ENCODE measurements around the gene TTC17.
A peak's percentile ranks its signal among the peaks of the same experiment; 100 is the strongest.
"Not testable (repeated sequence)": the region's sequence is repeated elsewhere in the genome, so short reads cannot be mapped to it uniquely, and the experiment has no call there.

The TTC17 gene

DNA sequence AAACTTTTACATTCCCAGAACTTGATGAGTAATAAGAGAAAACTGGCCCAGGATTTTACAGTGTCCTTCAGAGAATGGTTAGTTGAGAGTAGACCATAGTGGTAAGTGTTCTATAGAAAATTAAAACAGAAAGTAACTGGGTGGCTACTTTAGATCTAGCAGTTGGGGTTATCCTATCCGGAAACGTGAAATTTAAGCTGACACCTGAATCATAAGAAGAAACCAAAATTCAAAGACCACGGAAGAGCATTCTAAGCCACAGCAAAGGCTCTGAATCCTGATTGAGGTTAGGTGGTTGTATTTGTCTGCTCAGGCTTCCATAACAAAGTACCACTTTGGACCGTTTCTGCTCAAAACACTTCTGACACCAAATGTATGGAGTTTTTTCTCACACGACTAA lies 34.0 kb downstream of the TTC17 start:
- in situ Hi-C loops (cut with HindIII; ENCODE audit: low pct_ligation_motif_present, low sequenced_read_pairs), result no loop called here
- no peak overlapping the region for H3K4me3 ChIP-seq (ENCODE audit: low read depth, low read length)
- DNase-seq, result no peak
- no peaks in the 10 kb centered on the region for H3K27me3 ChIP-seq (replicated peaks)
- H3K27ac ChIP-seq, result no peak overlapping the region
- H3K36me3 ChIP-seq (replicated peaks), result peaks cover 28% of the 10 kb centered on the region
- TF ChIP-seq, protein P1, sequence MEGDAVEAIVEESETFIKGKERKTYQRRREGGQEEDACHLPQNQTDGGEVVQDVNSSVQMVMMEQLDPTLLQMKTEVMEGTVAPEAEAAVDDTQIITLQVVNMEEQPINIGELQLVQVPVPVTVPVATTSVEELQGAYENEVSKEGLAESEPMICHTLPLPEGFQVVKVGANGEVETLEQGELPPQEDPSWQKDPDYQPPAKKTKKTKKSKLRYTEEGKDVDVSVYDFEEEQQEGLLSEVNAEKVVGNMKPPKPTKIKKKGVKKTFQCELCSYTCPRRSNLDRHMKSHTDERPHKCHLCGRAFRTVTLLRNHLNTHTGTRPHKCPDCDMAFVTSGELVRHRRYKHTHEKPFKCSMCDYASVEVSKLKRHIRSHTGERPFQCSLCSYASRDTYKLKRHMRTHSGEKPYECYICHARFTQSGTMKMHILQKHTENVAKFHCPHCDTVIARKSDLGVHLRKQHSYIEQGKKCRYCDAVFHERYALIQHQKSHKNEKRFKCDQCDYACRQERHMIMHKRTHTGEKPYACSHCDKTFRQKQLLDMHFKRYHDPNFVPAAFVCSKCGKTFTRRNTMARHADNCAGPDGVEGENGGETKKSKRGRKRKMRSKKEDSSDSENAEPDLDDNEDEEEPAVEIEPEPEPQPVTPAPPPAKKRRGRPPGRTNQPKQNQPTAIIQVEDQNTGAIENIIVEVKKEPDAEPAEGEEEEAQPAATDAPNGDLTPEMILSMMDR (IDR thresholded peaks at IDR 0.05; ENCODE audit: low read depth, low read length, missing control alignments), result no peak

DNA sequence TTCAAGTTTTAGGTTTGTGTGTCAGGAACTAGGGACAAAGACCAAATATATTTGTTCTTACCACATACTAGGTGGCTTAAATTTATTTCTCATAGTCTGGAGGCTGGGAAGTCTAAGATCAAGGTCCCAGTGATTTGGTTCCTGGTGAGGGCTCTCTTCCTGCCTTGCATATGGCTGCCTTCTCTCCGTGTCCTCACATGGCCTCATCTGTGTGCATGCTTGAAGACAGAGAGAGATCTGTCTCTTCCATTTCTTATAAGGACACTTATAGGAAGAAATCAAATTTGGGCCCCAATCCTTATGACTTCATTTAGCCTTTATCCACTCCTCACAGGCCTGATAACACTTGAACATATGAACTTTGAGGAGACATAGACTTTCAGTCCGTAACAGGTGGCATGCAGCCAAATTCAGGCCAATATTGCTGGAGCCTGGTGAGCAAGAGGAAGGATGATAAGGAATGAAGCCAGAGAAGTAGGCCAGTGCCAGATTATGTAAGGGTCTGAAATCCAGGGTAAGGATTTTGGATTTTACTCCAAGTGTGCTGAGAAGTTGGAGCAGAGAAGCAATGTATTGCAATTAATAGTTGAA lies 35.1 kb downstream of the TTC17 start:
- peaks cover 33% of the 10 kb centered on the region for H3K36me3 ChIP-seq (replicated peaks)
- H3K27ac ChIP-seq, result no peak overlapping the region
- H3K4me3 ChIP-seq (ENCODE audit: low read depth, low read length), result no peak overlapping the region
- in situ Hi-C loops (cut with HindIII; ENCODE audit: low pct_ligation_motif_present, low sequenced_read_pairs), result no loop called here
- no peaks in the 10 kb centered on the region for H3K27me3 ChIP-seq (replicated peaks)
- TF ChIP-seq, protein P1 (IDR thresholded peaks at IDR 0.05; ENCODE audit: low read depth, low read length, missing control alignments), result no peak
- DNase-seq, result peak; percentile 47

DNA sequence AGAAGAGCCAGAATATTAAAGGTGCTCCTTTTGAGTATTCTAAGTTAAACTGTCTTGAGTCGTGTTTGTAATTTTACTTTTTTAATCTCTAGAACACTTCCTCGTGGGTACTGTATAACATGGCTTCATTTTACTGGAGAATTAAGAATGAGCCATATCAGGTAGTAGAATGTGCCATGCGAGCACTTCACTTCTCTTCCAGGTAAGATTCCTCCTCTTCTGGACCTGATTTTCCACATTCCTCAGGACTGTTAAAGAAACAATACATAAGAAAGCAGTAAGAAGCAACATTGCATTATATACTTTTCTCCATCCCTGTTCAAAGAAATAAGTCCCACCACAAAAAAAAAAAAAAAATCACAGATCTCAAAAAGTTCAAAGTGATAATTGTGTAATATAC lies 37.9 kb downstream of the TTC17 start:
- Histone ChIP-seq H3K36me3 (replicated peaks) (peaks cover 36% of the 10 kb centered on the region), H3K27me3 (replicated peaks) (no peaks in the 10 kb centered on the region), H3K27ac (no peak overlapping the region), H3K4me3 (ENCODE audit: low read depth, low read length) (no peak overlapping the region)
- no peak for DNase-seq
- TF ChIP-seq, protein P1 (IDR thresholded peaks at IDR 0.05; ENCODE audit: low read depth, low read length, missing control alignments), result no peak
- in situ Hi-C loops (cut with HindIII; ENCODE audit: low pct_ligation_motif_present, low sequenced_read_pairs), result no loop called here

DNA sequence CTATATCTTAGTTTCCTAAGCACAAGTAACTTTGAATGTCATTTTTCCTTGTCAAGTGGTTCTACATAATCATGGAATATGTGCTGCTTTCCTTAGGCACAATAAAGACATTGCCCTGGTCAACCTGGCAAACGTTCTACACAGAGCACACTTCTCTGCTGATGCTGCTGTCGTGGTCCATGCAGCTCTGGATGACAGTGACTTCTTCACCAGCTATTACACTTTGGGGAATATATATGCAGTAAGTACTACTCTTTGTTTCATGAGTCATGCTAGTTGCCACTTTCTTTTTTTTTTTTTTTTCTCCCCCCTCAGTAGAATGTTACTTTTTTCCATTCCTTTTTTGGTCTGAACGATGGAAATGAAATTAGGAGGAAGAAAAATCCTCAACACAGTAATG lies 38.5 kb downstream of the TTC17 start:
- no peak overlapping the region for H3K27ac ChIP-seq
- no peak for DNase-seq
- in situ Hi-C loops (cut with HindIII; ENCODE audit: low pct_ligation_motif_present, low sequenced_read_pairs), result no loop called here
- TF ChIP-seq, protein P1 (IDR thresholded peaks at IDR 0.05; ENCODE audit: low read depth, low read length, missing control alignments), result no peak
- no peaks in the 10 kb centered on the region for H3K27me3 ChIP-seq (replicated peaks)
- no peak overlapping the region for H3K4me3 ChIP-seq (ENCODE audit: low read depth, low read length)
- peaks cover 35% of the 10 kb centered on the region for H3K36me3 ChIP-seq (replicated peaks)

DNA sequence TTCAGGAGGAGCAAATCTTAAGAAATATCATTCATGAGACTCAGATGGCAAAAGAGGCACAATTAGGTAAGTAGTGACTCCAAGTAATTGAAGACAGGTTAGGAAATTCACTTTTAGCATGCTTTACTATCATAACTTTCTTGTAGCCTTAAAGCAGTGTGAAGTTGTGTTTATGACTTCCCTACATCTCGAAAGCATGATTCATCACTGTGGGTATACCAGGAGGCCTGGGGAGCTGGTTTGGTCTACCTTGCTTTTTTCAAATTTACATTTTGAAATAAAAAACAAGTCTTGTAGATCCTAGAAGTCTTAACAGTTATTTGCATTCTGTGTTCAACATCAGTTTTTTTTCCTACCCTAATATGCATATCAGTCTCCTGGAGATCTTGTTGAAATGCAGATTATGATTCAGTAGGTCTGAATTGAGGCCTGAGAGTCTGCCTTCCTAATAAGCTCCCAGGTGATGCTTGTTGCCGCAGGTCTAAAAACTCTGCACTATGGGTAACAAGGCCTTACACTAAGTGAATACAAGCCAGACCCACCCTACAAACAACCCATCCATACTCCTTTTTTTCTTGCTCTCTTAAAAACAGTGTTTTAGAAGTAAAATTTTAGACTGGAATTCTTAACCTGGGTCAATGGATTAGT lies 41.4 kb downstream of the TTC17 start:
- TF ChIP-seq, protein P1 (IDR thresholded peaks at IDR 0.05; ENCODE audit: low read depth, low read length, missing control alignments), result no peak
- no peak overlapping the region for H3K4me3 ChIP-seq (ENCODE audit: low read depth, low read length)
- in situ Hi-C loops (cut with HindIII; ENCODE audit: low pct_ligation_motif_present, low sequenced_read_pairs), result no loop called here
- peaks cover 34% of the 10 kb centered on the region for H3K36me3 ChIP-seq (replicated peaks)
- H3K27me3 ChIP-seq (replicated peaks), result no peaks in the 10 kb centered on the region
- no peak overlapping the region for H3K27ac ChIP-seq
- peak; percentile 5 for DNase-seq

DNA sequence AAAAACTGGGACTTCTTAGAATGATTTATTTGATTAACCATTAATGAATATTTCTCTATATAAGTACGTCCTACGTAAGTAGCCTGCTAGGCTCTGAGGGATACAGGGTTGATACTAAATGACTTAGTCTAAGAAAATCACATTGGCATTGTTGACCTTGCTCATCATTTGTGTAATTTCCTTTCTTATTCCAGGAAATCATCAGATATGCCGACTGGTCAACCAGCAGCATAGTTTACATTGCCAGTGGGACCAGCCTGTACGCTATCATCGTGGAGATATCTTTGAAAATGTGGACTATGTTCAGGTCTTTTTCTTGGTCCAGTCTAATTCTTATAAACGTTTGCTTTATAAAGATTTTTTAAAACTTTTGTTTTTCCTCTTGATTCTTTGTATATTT lies 42.5 kb downstream of the TTC17 start:
- TF ChIP-seq, protein P1 (IDR thresholded peaks at IDR 0.05; ENCODE audit: low read depth, low read length, missing control alignments), result no peak
- in situ Hi-C loops (cut with HindIII; ENCODE audit: low pct_ligation_motif_present, low sequenced_read_pairs), result no loop called here
- Histone ChIP-seq H3K27ac (no peak overlapping the region), H3K36me3 (replicated peaks) (peaks cover 43% of the 10 kb centered on the region), H3K4me3 (ENCODE audit: low read depth, low read length) (no peak overlapping the region), H3K27me3 (replicated peaks) (no peaks in the 10 kb centered on the region)
- DNase-seq, result no peak

DNA sequence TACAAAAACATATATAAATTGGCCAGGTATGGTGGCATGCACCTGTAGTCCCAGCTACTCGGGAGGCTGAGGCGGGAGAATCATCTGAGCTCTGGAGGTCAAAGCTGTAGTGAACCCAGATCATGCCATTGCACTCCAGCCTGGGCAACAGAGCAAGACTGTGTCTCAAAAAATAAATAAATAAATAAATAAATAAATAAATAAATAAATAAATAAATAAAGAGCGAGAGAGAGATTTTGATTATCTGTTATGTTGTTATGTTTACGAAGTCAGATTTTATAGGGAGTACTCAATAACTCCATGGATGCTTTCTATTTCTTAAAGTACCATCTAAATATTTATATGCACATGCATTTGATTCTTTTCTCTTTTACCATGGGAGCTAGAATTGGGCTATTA lies 43.1 kb downstream of the TTC17 start:
- peaks cover 42% of the 10 kb centered on the region for H3K36me3 ChIP-seq (replicated peaks)
- DNase-seq; H3K4me3 ChIP-seq (ENCODE audit: low read depth, low read length); H3K27me3 ChIP-seq (replicated peaks); in situ Hi-C loops (cut with HindIII; ENCODE audit: low pct_ligation_motif_present, low sequenced_read_pairs); H3K27ac ChIP-seq: not testable (repeated sequence)
